ENCODE results near the gene CCM2L. TPM values are rescaled to one million over a fixed set of nuclear protein-coding genes. Genes with fewer than 3 reads are reported as not detected.

CCM2L gene
- total and polyA plus RNA-seq, 9 of the 15 experiments (the other 6 are each of a cell fraction or from before 2014, with no cell fraction given) = 0.04 TPM; not detected in 8

DNA sequence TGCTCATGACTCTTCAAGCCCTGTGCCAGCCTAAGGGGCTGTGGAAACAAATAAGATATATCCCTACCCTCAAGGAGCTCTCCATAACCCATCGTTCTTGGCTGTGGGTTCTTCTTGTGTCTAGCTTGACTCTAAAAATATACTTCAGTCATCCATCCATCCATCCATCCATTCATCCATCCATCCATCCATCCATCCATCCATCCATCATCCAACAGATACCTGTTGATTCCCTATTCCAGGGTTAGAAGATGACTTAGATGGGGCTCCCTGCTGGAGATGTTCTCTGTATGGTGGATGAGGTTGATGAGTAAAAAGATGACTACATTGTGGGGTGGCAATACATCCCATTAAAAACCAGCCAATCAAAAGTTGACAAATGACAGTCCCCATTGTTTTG, 65.3 kb downstream of the CCM2L start (continued):
- no peak for TF ChIP-seq ZNF589 (CRISPR knock-in tag; IDR thresholded peaks at IDR 0.05; ENCODE audit: low read depth)

- no peaks in the 10 kb centered on the region for H3K9me1 ChIP-seq (ENCODE audit: control insufficient read depth, insufficient read depth, low read length)
- H3K36me3 ChIP-seq (ENCODE audit: control insufficient read depth, insufficient read depth, low read length) = no peaks in the 10 kb centered on the region
- H3K4me2 ChIP-seq (ENCODE audit: insufficient read depth, low read length) = no peak overlapping the region
- no peaks in the 10 kb centered on the region; a peak in 1 of 5 replicates for H3K4me1 ChIP-seq (replicated peaks in 1 of 2; ENCODE audit: control insufficient read depth in 2 of 2, insufficient read depth in 2 of 2, low read length in 2 of 2)
- no peaks in the 10 kb centered on the region for H3K79me2 ChIP-seq (ENCODE audit: control insufficient read depth, insufficient read depth, low read length)
- POLR2A ChIA-PET = interaction anchor here (0.6 kb wide), 1 partner anchor 113 kb away, joined by 3 read pairs; no protein-coding TSS in a partner anchor
- FAIRE-seq (peak; percentile 42), DNase-seq (ENCODE audit: extremely low read depth in 1 of 4, low spot score in 3 of 4) (no peak), ATAC-seq (no peak)
- H3K27me3 ChIP-seq (ENCODE audit: control insufficient read depth in 2 of 2, insufficient read depth in 2 of 2, low read length in 2 of 2) = peaks cover 30 to 56% of the 10 kb centered on the region in 2 experiments
- no peak overlapping the region for H3K4me3 ChIP-seq
- H4K20me1 ChIP-seq (replicated peaks; ENCODE audit: control insufficient read depth, insufficient read depth, low read length) = no peaks in the 10 kb centered on the region
- H3K9me3 ChIP-seq (replicated peaks; ENCODE audit: control insufficient read depth, insufficient read depth, low read depth, low read length) = no peaks in the 10 kb centered on the region
- H2AFZ ChIP-seq (ENCODE audit: low read depth, low read length) = no peak overlapping the region
- 1% methylated on average over 4 of the region's 4 CpGs for WGBS (ENCODE audit: insufficient coverage, low coverage, missing lambda C conversion rate)
- intact Hi-C loops (cut with micrococcal nuclease) = no loop called here
- CTCF ChIA-PET (ENCODE audit: low intra/inter-chr PET ratio) = no interaction called here
- in situ Hi-C loops (cut with MboI) = no loop called here
- no TSS peak for BruUV-seq (replicated peaks)
- H3K9ac ChIP-seq (ENCODE audit: insufficient read depth in 1 of 2, low read depth in 2 of 2, low read length in 2 of 2) = no peak overlapping the region
- TF ChIP-seq, protein P1, sequence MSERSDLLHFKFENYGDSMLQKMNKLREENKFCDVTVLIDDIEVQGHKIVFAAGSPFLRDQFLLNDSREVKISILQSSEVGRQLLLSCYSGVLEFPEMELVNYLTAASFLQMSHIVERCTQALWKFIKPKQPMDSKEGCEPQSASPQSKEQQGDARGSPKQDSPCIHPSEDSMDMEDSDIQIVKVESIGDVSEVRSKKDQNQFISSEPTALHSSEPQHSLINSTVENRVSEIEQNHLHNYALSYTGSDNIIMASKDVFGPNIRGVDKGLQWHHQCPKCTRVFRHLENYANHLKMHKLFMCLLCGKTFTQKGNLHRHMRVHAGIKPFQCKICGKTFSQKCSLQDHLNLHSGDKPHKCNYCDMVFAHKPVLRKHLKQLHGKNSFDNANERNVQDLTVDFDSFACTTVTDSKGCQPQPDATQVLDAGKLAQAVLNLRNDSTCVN (CRISPR knock-in tag; IDR thresholded peaks at IDR 0.05) = 0 out of 2 replicates have a peak, but pooled peaks have one; percentile 26
- no peak for TF ChIP-seq POLR2G (IDR thresholded peaks at IDR 0.05; ENCODE audit: low read depth, low read length)
- TF ChIP-seq CBFA2T3 (IDR thresholded peaks at IDR 0.05) = no peak
- no peak for TF ChIP-seq PYGO2 (tag; IDR thresholded peaks at IDR 0.05)
- no peak for TF ChIP-seq MXI1 (IDR thresholded peaks at IDR 0.05; ENCODE audit: low read depth, low read length)
- TF ChIP-seq EHMT2 (IDR thresholded peaks at IDR 0.05) = no peak
- TF ChIP-seq RBM15 (IDR thresholded peaks at IDR 0.05; ENCODE audit: insufficient read depth, low read length) = no peak
- TF ChIP-seq KDM4B (IDR thresholded peaks at IDR 0.05; ENCODE audit: borderline replicate concordance in 2 of 2, low read depth in 1 of 2) = no peak
- 0 out of 2 replicates have a peak, but pooled peaks have one; percentile 29 for TF ChIP-seq SPI1 (IDR thresholded peaks at IDR 0.05; ENCODE audit: borderline replicate concordance, low read depth, low read length)
- peak; percentile 78; the same call in 1 of the 2 replicates for TF ChIP-seq ZNF263 (CRISPR knock-in tag; IDR thresholded peaks at IDR 0.05; ENCODE audit: borderline replicate concordance)
- no peak for TF ChIP-seq KAT7 (CRISPR knock-in tag; IDR thresholded peaks at IDR 0.05; ENCODE audit: borderline replicate concordance)
- H3K27ac ChIP-seq (ENCODE audit: extremely low read depth, low read depth, low read length) = no peak overlapping the region
Measured at GRCh38 chr20:32077190-32077589, 67.0 kb downstream of the CCM2L start.

Measured in K562 (cell line).